VCaP (cell line): ENCODE data around the gene COL27A1.
"Not testable (repeated sequence)": the region's sequence is repeated elsewhere in the genome, so short reads cannot be mapped to it uniquely, and the experiment has no call there.

Experiments
- H3K27ac ChIP-seq: fragments of 450-650 bp; 2 replicates; pipeline ENCODE4 v1.5.1; 2017
- TF ChIP-seq, protein P1 (sequence below): fragments of 450-650 bp; conservative IDR thresholded peaks from 2 replicates; pipeline ENCODE4 v1.5.1; 2017; ENCODE audit warnings: mild to moderate bottlenecking, moderate library complexity

COL27A1 gene

DNA sequence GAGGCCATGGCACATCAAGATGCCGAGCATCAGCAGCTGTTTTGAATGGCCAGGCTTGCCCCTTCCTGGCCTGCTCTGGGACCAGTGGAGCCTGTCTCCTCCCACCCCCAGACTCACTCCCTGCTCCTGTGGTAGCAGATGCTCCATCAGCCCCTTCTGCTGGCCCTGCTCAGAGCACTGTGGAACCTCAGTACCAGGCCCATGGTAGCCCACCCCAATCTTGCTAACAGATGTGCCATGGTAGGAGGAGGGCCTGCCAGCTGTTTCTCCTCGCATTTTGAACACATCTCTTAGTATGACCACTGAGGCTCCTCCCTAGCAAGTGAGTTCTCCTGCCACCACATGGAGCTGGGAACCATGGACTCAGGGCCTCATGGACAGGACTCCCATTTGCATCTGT lies 29.5 kb downstream of the COL27A1 start:
- H3K27ac ChIP-seq, result no peak overlapping the region
- TF ChIP-seq, protein P1, sequence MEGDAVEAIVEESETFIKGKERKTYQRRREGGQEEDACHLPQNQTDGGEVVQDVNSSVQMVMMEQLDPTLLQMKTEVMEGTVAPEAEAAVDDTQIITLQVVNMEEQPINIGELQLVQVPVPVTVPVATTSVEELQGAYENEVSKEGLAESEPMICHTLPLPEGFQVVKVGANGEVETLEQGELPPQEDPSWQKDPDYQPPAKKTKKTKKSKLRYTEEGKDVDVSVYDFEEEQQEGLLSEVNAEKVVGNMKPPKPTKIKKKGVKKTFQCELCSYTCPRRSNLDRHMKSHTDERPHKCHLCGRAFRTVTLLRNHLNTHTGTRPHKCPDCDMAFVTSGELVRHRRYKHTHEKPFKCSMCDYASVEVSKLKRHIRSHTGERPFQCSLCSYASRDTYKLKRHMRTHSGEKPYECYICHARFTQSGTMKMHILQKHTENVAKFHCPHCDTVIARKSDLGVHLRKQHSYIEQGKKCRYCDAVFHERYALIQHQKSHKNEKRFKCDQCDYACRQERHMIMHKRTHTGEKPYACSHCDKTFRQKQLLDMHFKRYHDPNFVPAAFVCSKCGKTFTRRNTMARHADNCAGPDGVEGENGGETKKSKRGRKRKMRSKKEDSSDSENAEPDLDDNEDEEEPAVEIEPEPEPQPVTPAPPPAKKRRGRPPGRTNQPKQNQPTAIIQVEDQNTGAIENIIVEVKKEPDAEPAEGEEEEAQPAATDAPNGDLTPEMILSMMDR, result no peak

- TF ChIP-seq, protein P1, result no peak
- H3K27ac ChIP-seq, result no peak overlapping the region
Measured at GRCh38 chr9:114185570-114186490, 30.5 kb downstream of the COL27A1 start.

- H3K27ac ChIP-seq, result no peak overlapping the region
Measured at GRCh38 chr9:114186605-114187289, 31.4 kb downstream of the COL27A1 start.

DNA sequence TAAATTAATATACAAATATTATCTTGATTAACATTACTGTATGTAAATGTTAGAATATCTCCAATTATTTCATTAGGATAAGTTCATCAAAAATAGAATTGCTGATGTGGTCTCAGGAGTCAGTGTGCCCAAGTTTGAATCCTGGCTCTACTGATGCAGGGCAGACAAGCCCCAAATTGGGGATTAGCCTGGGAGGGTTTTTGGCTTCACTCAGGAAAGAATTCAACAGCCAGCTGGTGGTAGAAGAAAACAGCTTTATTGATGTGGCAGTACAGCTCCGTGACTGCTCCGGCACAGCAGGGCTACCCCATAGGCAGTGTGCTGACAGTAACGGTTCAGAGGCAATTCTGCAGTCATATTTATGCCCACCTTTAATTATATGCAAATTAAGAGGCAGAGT lies 32.5 kb downstream of the COL27A1 start:
- H3K27ac ChIP-seq, result no peak overlapping the region
- TF ChIP-seq, protein P1, result no peak

More at GRCh38 chr9:114186605-114187289, 31.4 kb downstream of the COL27A1 start:
- TF ChIP-seq, protein P1, result no peak

DNA sequence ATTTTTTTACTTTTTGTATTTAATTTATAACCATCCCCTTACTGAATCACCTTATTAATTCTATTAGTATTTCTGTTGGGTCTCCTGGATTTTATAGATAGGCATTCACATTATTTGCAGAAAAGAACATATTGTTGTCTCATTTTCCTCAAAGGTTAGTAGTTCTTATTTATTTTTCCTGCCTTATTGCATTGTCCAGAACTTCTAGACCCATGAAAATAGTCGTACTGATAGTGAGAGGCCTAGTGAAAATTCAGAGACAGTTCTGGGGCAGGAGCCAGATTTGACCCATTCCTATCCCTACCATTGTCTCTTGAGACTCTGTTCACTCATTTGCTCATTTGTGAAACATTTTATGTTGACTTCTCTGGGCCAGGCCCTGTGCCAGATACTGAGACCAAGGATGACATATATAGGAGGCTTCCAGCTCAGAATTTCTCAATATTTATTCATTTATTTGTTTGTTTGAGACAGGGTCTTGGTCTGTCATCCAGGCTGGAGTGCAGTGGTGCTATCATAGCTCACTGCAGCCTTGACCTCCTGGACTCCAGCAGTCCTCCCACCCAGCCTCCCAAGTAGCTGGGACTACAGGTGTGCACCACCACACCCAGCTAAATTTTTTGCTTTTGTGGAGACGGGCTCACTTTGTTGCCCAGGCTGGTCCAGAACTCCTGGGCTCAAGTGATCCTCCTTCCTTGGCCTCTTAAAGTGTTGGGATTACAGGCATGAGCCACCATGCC lies 34.7 kb downstream of the COL27A1 start:
- H3K27ac ChIP-seq, result no peak overlapping the region
- TF ChIP-seq, protein P1, result no peak

- TF ChIP-seq, protein P1, result no peak
Measured at GRCh38 chr9:114190563-114190905, 35.2 kb downstream of the COL27A1 start.

GRCh38 chr9:114191402-114191801 lies 36.1 kb downstream of the COL27A1 start:
- not testable (repeated sequence) for H3K27ac ChIP-seq

More at GRCh38 chr9:114190563-114190905, 35.2 kb downstream of the COL27A1 start:
- H3K27ac ChIP-seq, result no peak overlapping the region
